Glutamatergic neuron (in vitro differentiated cells): ENCODE results near the gene SMC4. TPM values are rescaled to one million over a fixed set of nuclear protein-coding genes. Genes with fewer than 3 reads are reported as not detected.

Experiments used
- DNase-seq: peaks from one replicate; pipeline ENCODE4 v3.0.0; 2022
- H3K27ac Mint-ChIP-seq: one replicate; pipeline ENCODE4 v1.8.0; 2020; ENCODE audit warnings: mild to moderate bottlenecking, mixed read lengths, inconsistent platforms; ENCODE audit not compliant: unreplicated experiment
- H3K27me3 Mint-ChIP-seq: one replicate; pipeline ENCODE4 v1.8.0; 2020; ENCODE audit warnings: mild to moderate bottlenecking, moderate library complexity, mixed read lengths, inconsistent platforms; ENCODE audit not compliant: unreplicated experiment
- H3K36me3 Mint-ChIP-seq: one replicate; pipeline ENCODE4 v1.8.0; 2020; ENCODE audit warnings: mild to moderate bottlenecking, mixed read lengths, inconsistent platforms; ENCODE audit not compliant: unreplicated experiment
- H3K4me1 Mint-ChIP-seq: one replicate; pipeline ENCODE4 v1.8.0; 2020; ENCODE audit warnings: mild to moderate bottlenecking, low read depth, mixed read lengths, inconsistent platforms; ENCODE audit not compliant: unreplicated experiment
- H3K4me3 Mint-ChIP-seq: one replicate; pipeline ENCODE4 v1.8.0; 2020; ENCODE audit warnings: mild to moderate bottlenecking, mixed read lengths, inconsistent platforms; ENCODE audit not compliant: unreplicated experiment
- H3K9me3 Mint-ChIP-seq: one replicate; pipeline ENCODE4 v1.8.0; 2020; ENCODE audit warnings: mild to moderate bottlenecking, moderate library complexity, mixed read lengths, inconsistent platforms; ENCODE audit not compliant: unreplicated experiment
- total RNA-seq: library from RNA; stranded (reverse); fragmentation: NEBNext Ultra II Directional; extraction: Animal tissue kit (Norgen Biotek cat#: 25700); gene quantifications from one replicate; pipeline ENCODE4 v1.2.1, GENCODE V29; 2021; ENCODE audit not compliant: unreplicated experiment
- TF ChIP-seq, protein P1 (sequence below): fragments of 200-600 bp; sonication (generic); IDR thresholded peaks from one replicate; pipeline ENCODE4 v1.5.0; 2021; ENCODE audit not compliant: partially characterized antibody, unreplicated experiment

The SMC4 gene
- total RNA-seq, 1 donor from 2014 or later: 34.0 TPM

DNA sequence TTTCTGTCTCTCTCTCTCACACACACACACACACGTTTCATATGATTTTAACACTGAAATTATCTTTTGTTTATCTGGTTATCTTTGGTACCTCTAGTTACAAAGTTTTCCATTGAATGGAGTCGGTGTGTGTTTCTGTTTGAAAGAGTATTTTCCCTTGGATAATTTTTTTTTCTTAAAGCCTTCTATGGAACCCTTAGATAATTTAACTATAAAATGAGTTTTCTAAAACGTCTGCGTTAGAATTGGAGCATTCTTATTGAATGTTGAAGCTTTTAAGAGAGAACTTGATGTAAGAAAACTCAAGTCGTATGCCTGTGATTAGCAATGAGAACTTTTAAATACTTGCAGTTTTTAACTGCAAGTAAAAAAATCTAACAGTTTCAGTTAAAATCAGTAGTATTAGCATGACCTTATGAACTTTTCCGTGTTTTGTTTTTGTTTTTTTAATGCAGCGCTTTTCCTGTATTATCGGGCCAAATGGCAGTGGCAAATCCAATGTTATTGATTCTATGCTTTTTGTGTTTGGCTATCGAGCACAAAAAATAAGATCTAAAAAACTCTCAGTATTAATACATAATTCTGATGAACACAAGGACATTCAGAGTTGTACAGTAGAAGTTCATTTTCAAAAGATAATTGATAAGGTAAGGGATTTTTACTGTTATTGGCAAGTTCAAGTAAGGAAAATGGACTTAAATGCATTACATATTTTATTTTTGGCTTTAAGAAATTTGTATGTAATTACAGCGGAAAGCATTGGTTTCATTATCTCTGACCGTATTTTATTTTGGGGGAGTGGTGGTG lies 3.0 kb downstream of the SMC4 start:
- Mint-ChIP-seq H3K4me3 (peak overlapping the region; percentile 94), H3K27ac (peak overlapping the region; percentile 60), H3K9me3 (peaks cover 14% of the 10 kb centered on the region), H3K27me3 (peaks cover 5% of the 10 kb centered on the region), H3K4me1 (peaks cover 11% of the 10 kb centered on the region), H3K36me3 (no peaks in the 10 kb centered on the region)
- no peak for DNase-seq
- TF ChIP-seq, protein P1, sequence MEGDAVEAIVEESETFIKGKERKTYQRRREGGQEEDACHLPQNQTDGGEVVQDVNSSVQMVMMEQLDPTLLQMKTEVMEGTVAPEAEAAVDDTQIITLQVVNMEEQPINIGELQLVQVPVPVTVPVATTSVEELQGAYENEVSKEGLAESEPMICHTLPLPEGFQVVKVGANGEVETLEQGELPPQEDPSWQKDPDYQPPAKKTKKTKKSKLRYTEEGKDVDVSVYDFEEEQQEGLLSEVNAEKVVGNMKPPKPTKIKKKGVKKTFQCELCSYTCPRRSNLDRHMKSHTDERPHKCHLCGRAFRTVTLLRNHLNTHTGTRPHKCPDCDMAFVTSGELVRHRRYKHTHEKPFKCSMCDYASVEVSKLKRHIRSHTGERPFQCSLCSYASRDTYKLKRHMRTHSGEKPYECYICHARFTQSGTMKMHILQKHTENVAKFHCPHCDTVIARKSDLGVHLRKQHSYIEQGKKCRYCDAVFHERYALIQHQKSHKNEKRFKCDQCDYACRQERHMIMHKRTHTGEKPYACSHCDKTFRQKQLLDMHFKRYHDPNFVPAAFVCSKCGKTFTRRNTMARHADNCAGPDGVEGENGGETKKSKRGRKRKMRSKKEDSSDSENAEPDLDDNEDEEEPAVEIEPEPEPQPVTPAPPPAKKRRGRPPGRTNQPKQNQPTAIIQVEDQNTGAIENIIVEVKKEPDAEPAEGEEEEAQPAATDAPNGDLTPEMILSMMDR: no peak

DNA sequence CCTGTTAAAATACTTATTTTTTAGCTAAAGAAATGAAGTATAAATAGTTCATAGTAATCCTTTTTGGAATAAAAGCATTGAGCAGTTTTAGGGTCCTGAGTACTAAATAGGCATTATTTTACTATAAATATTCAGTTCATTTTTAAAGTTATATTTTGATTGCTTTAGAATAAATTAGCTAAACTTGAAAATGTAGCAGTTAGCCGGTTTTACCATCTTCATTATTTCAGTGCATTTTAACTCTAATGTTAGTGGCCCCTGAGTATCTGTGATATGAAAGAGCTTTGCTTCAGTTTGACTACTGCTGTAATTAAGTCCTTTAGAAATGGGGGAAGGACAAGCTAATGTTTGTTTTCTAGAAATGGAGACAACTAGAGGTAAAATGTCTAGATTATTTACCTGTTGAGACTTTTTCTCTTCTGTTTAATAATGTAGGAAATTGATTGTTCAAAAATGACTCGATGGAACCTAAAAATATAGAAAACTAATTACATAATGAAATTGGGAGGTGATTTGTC lies 3.6 kb downstream of the SMC4 start:
- H3K9me3 Mint-ChIP-seq: peaks cover 14% of the 10 kb centered on the region
- no peaks in the 10 kb centered on the region for H3K36me3 Mint-ChIP-seq
- DNase-seq: no peak
- TF ChIP-seq, protein P1: no peak
- peaks cover 11% of the 10 kb centered on the region for H3K4me1 Mint-ChIP-seq
- peaks cover 5% of the 10 kb centered on the region for H3K27me3 Mint-ChIP-seq
- peak overlapping the region; percentile 78 for H3K27ac Mint-ChIP-seq
- peak overlapping the region; percentile 94 for H3K4me3 Mint-ChIP-seq

DNA sequence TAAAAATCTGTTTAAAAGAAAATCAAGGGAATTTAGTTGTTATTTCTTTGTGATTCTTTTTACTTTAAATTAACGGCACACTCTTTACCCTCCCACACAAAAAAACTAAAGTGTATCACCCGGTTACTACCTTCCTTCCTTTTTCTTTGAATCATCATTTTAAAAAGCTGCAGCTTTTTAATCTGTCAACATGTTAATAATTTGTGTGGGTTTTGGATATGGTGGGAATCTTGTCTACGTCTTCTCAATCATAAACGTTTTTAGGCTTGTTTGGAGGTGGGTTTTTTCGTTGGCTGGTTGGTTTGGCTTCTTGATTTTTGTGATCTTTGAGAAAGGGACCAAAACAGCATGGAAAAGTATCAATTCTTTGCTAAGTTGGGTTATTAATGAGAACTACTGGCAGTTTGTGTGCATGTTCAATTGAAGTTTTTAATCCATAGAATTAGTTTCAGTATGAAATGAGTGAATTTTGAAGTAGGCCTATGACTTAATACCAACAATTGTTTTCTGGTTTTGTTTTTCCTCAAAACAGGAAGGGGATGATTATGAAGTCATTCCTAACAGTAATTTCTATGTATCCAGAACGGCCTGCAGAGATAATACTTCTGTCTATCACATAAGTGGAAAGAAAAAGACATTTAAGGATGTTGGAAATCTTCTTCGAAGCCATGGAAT lies 4.5 kb downstream of the SMC4 start:
- H3K36me3 Mint-ChIP-seq: no peaks in the 10 kb centered on the region
- no peak for DNase-seq
- peak overlapping the region; percentile 23 for H3K27ac Mint-ChIP-seq
- TF ChIP-seq, protein P1: no peak
- H3K9me3 Mint-ChIP-seq: peaks cover 15% of the 10 kb centered on the region
- H3K27me3 Mint-ChIP-seq: peaks cover 5% of the 10 kb centered on the region
- peaks cover 11% of the 10 kb centered on the region for H3K4me1 Mint-ChIP-seq
- peak overlapping the region; percentile 65 for H3K4me3 Mint-ChIP-seq

DNA sequence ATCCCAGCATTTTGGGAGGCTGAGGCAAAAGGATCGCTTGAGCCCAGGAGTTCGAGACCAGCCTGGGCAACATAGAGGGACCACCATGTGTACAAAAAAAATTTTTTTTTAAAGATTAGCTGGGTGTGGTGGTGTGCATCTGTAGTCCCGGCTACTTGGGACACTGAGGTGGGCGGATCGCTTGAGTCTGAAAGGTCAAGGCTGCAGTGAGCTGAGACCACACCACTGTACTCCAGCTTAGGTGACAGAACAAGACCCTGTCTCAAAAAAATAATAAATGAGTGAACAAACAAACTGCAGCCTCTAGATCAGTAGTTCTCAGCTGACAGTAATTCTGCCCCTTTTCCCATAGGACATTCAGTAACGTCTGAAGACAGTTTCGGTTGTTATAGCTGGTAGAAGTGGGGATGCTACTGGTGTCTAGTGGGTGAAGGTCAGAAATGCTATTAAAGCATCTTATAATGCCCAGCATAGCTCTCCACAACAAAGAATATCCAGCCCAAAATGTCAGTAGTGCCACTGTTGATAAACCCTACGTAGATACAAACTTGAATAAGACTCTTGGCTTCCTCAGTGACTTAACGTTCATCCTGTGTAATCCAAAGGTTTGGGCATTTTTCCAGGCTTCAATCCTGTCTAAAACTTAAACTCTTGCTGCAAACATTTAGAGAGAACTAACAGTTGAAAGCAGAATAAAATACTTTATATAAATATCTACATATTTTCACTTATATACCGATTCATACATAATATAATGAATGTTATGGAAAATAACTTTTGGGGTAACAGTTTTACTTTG lies 10.6 kb downstream of the SMC4 start:
- H3K36me3 Mint-ChIP-seq: no peaks in the 10 kb centered on the region
- peaks cover 1% of the 10 kb centered on the region for H3K9me3 Mint-ChIP-seq
- TF ChIP-seq, protein P1: no peak
- no peak overlapping the region for H3K4me3 Mint-ChIP-seq
- DNase-seq: no peak
- no peaks in the 10 kb centered on the region for H3K27me3 Mint-ChIP-seq
- H3K27ac Mint-ChIP-seq: no peak overlapping the region
- H3K4me1 Mint-ChIP-seq: no peaks in the 10 kb centered on the region
